T-helper 2 cell treated with Interferon-gamma antibody and Interleukin-4, amounts not matched to agents 100 ng/mL and 5 ng/mL, for 36 hours (primary cell): Measurements from ENCODE around the gene TMEM51. TPM values are rescaled to one million over a fixed set of nuclear protein-coding genes. Genes with fewer than 3 reads are reported as not detected.

Experiments
- intact Hi-C: fragments of 100-400 bp; cut with micrococcal nuclease; formaldehyde crosslinking; loops from one replicate; pipeline ENCODE4 v1.15.1; 2023
- total RNA-seq: library from RNA; stranded (reverse); gene quantifications from 2 replicates; pipeline ENCODE4 v1.2.3, GENCODE V29; 2022

The TMEM51 gene
- total RNA-seq: not detected in 2 replicates

- intact Hi-C loops: loop anchor here (10.0 kb wide), 2 partner anchors 81 to 121 kb away; no protein-coding TSS in a partner anchor
These were observed at the start of gene TMEM51 for GRCh38 chr1:15153184-15153841. Gene TMEM51, plus strand, starts transcription at chr1:15153747. Its CDS starts 61,341 bp downstream, at chr1:15215088.

GRCh38 chr1:15103906-15104305 lies 49.6 kb upstream of the TMEM51 start:
- intact Hi-C loops: no loop called here

GRCh38 chr1:15104768-15105167 lies 48.8 kb upstream of the TMEM51 start:
- intact Hi-C loops: no loop called here

GRCh38 chr1:15106608-15107007 lies 46.9 kb upstream of the TMEM51 start:
- intact Hi-C loops: no loop called here

- intact Hi-C loops: no loop called here
These were observed 46.4 kb upstream of the TMEM51 start for GRCh38 chr1:15107058-15107687.

GRCh38 chr1:15107911-15108310 lies 45.6 kb upstream of the TMEM51 start:
- intact Hi-C loops: no loop called here

- intact Hi-C loops: no loop called here
These were observed 43.2 kb upstream of the TMEM51 start for GRCh38 chr1:15110128-15110866.

- intact Hi-C loops: no loop called here
These were observed 42.7 kb upstream of the TMEM51 start for GRCh38 chr1:15110867-15111230.

- intact Hi-C loops: no loop called here
These were observed 40.4 kb upstream of the TMEM51 start for GRCh38 chr1:15113146-15113545.

- intact Hi-C loops: no loop called here
These were observed 38.7 kb upstream of the TMEM51 start for GRCh38 chr1:15114884-15115283.

GRCh38 chr1:15115542-15116330 lies 37.8 kb upstream of the TMEM51 start:
- intact Hi-C loops: no loop called here

GRCh38 chr1:15116966-15117365 lies 36.6 kb upstream of the TMEM51 start:
- intact Hi-C loops: no loop called here

- intact Hi-C loops: no loop called here
These were observed 35.7 kb upstream of the TMEM51 start for GRCh38 chr1:15117671-15118325.

GRCh38 chr1:15118579-15118978 lies 35.0 kb upstream of the TMEM51 start:
- intact Hi-C loops: no loop called here

- intact Hi-C loops: no loop called here
These were observed 33.1 kb upstream of the TMEM51 start for GRCh38 chr1:15120251-15120945.

- intact Hi-C loops: no loop called here
These were observed 31.2 kb upstream of the TMEM51 start for GRCh38 chr1:15122331-15122730.

GRCh38 chr1:15123270-15123669 lies 30.3 kb upstream of the TMEM51 start:
- intact Hi-C loops: no loop called here

- intact Hi-C loops: no loop called here
These were observed 29.6 kb upstream of the TMEM51 start for GRCh38 chr1:15123925-15124324.

GRCh38 chr1:15124362-15125100 lies 29.0 kb upstream of the TMEM51 start:
- intact Hi-C loops: no loop called here
